CD14-positive monocyte (primary cell): ENCODE results near the gene SLC25A51. TPM values are rescaled to one million over a fixed set of nuclear protein-coding genes. Genes with fewer than 3 reads are reported as not detected.

Source experiments
- DNase-seq, 3 donors: peaks; one replicate each; pipeline ENCODE4 v3.0.0-alpha.2; 2011 to 2022
- H2AFZ ChIP-seq: 2 replicates; pipeline ENCODE4 v1.6.0; 2012; ENCODE audit warnings: mild to moderate bottlenecking, low read depth, low read length, inconsistent platforms; ENCODE audit not compliant: insufficient read depth, poor library complexity, severe bottlenecking
- H3K27ac ChIP-seq, 2 donors: 1 replicate in 1 of 2; 2 replicates in 1 of 2; pipeline ENCODE4 v1.5.1; 2012 to 2013; ENCODE audit warnings: low read length in 2 of 2, control low read depth in 1 of 2, inconsistent platforms in 1 of 2, low read depth in 1 of 2, mild to moderate bottlenecking in 1 of 2
- H3K27me3 ChIP-seq, 2 donors: one replicate each; pipeline versions ENCODE4 v1.6.0 to v1.6.1; 2011 to 2013; ENCODE audit warnings: low read length in 2 of 2; ENCODE audit not compliant: control insufficient read depth in 2 of 2, insufficient read depth in 2 of 2
- H3K36me3 ChIP-seq, 2 donors: replicated peaks in 1 of 2; 1 replicate in 1 of 2; 2 replicates in 1 of 2; pipeline versions ENCODE4 v1.5.1 to v1.6.1; 2012 to 2013; ENCODE audit warnings: low read length in 2 of 2, control low read depth in 1 of 2, inconsistent platforms in 1 of 2, mild to moderate bottlenecking in 1 of 2; ENCODE audit not compliant: insufficient read depth in 2 of 2, control insufficient read depth in 1 of 2
- H3K4me1 ChIP-seq, 2 donors: 1 replicate in 1 of 2; 2 replicates in 1 of 2; pipeline versions ENCODE4 v1.5.1 to v1.6.1; 2012 to 2013; ENCODE audit warnings: low read length in 2 of 2, control low read depth in 1 of 2, inconsistent platforms in 1 of 2, mild to moderate bottlenecking in 1 of 2, moderate library complexity in 1 of 2; ENCODE audit not compliant: insufficient read depth in 2 of 2, control insufficient read depth in 1 of 2
- H3K4me2 ChIP-seq: replicated peaks from 2 replicates; pipeline ENCODE3; 2012; ENCODE audit warnings: low read length, moderate library complexity, mild to moderate bottlenecking; ENCODE audit not compliant: poor library complexity, severe bottlenecking; ENCODE audit errors: extremely low read depth
- H3K4me3 ChIP-seq, 3 experiments: fragments of 200-600 bp in 1 of 3; sonication (generic) in 1 of 3; replicated peaks in 1 of 3; 1 replicate in 2 of 3; 2 replicates in 1 of 3; pipeline ENCODE4 v1.5.1; 2011 to 2013; ENCODE audit warnings: low read length in 3 of 3, mild to moderate bottlenecking in 3 of 3, control low read depth in 2 of 3, low read depth in 2 of 3, inconsistent platforms in 1 of 3, moderate library complexity in 1 of 3
- H3K79me2 ChIP-seq: 2 replicates; pipeline ENCODE4 v1.6.0; 2012; ENCODE audit warnings: mild to moderate bottlenecking, control low read depth, inconsistent platforms, low read length, moderate library complexity; ENCODE audit not compliant: insufficient read depth
- H3K9ac ChIP-seq: 2 replicates; pipeline ENCODE4 v1.6.0; 2017; ENCODE audit warnings: low read length, mild to moderate bottlenecking; ENCODE audit not compliant: insufficient read depth, poor library complexity, severe bottlenecking
- H3K9me3 ChIP-seq, 2 donors: replicated peaks in 1 of 2; 1 replicate in 1 of 2; 2 replicates in 1 of 2; pipeline versions ENCODE4 v1.5.1 to v1.6.1; 2012 to 2013; ENCODE audit warnings: low read length in 2 of 2, control low read depth in 1 of 2; ENCODE audit not compliant: control insufficient read depth in 1 of 2, insufficient read depth in 1 of 2
- H4K20me1 ChIP-seq: 2 replicates; pipeline ENCODE4 v1.6.0; 2012; ENCODE audit warnings: mild to moderate bottlenecking, low read length, control low read depth, moderate library complexity; ENCODE audit not compliant: insufficient read depth
- H3K27ac Mint-ChIP-seq, 7 donors: one replicate each; pipeline ENCODE4 v1.8.0; 2020; ENCODE audit warnings: mild to moderate bottlenecking in 7 of 7, mixed read lengths in 7 of 7, moderate library complexity in 6 of 7, inconsistent platforms in 2 of 7
- H3K27me3 Mint-ChIP-seq, 3 donors: one replicate each; pipeline ENCODE4 v1.8.0; 2021 to 2022; ENCODE audit warnings: low read depth in 3 of 3, mild to moderate bottlenecking in 3 of 3, mixed read lengths in 3 of 3, moderate library complexity in 3 of 3, inconsistent platforms in 1 of 3
- H3K36me3 Mint-ChIP-seq, 2 donors: one replicate each; pipeline ENCODE4 v1.8.0; 2020; ENCODE audit warnings: mixed read lengths in 2 of 2, inconsistent platforms in 1 of 2, mild to moderate bottlenecking in 1 of 2
- H3K4me1 Mint-ChIP-seq: one replicate; pipeline ENCODE4 v1.8.0; 2020; ENCODE audit warnings: mild to moderate bottlenecking, mixed read lengths
- H3K4me3 Mint-ChIP-seq, 2 donors: one replicate each; pipeline ENCODE4 v1.8.0; 2020; ENCODE audit warnings: mild to moderate bottlenecking in 2 of 2, mixed read lengths in 2 of 2, moderate library complexity in 1 of 2
- H3K9me3 Mint-ChIP-seq, 7 donors: one replicate each; pipeline ENCODE4 v1.8.0; 2020 to 2022; ENCODE audit warnings: mixed read lengths in 7 of 7, mild to moderate bottlenecking in 6 of 7, moderate library complexity in 6 of 7, inconsistent platforms in 2 of 7
- CTCF ChIP-seq: fragments of 200-600 bp; IDR thresholded peaks from one replicate; pipeline ENCODE4 v1.8.0; 2022; ENCODE audit warnings: antibody characterized with exemption, mild to moderate bottlenecking
- WGBS: methylation state at CpG from one replicate; pipeline ENCODE4 v1.1.5; 2013; ENCODE audit warnings: missing lambda C conversion rate; ENCODE audit not compliant: insufficient coverage; 5-methylcytosine and 5-hydroxymethylcytosine counted together
- intact Hi-C, 2 donors: fragments of 100-400 bp; cut with micrococcal nuclease; formaldehyde crosslinking; loops; one replicate each; pipeline versions ENCODE4 v1.15.0 to v1.15.1; 2023
- polyA plus RNA-seq, 3 donors: library from polyadenylated mRNA; depleted of rRNA in 1 of 3; unstranded in 2 of 3; stranded (reverse) in 1 of 3; fragments of 300-500 nt in 2 of 3; fragments of >200 nt in 1 of 3; fragmentation: Illumina TruSeq in 2 of 3; gene quantifications; 1 replicate in 2 of 3; 2 replicates in 1 of 3; pipeline ENCODE4 v1.2.3, GENCODE V29; 2012 to 2021

Gene SLC25A51
- polyA plus RNA-seq, 3 donors, result 5.9 to 12.4 (median 8.9) TPM

- H3K4me1 ChIP-seq, result peaks cover 14 to 32% of the 10 kb centered on the region in 2 donors
- H3K4me3 ChIP-seq, result no peak overlapping the region
- H3K9me3 Mint-ChIP-seq, result peaks cover 0 to 4% (median 0%) of the 10 kb centered on the region in 7 donors
- no peak for DNase-seq
- H3K9me3 ChIP-seq, result no peaks in the 10 kb centered on the region
- H3K4me3 Mint-ChIP-seq, result no peak overlapping the region
- no peak for TF ChIP-seq CTCF
- H3K27ac ChIP-seq, result no peak overlapping the region
- 82% methylated on average over 19 of the region's 20 CpGs for WGBS
- H3K27me3 Mint-ChIP-seq, result peaks cover 0 to 2% (median 0%) of the 10 kb centered on the region in 3 donors
- no peaks in the 10 kb centered on the region for H3K36me3 ChIP-seq
- no peaks in the 10 kb centered on the region for H3K36me3 Mint-ChIP-seq
- no peaks in the 10 kb centered on the region for H3K27me3 ChIP-seq
- H3K9ac ChIP-seq, result no peak overlapping the region
- H3K4me1 Mint-ChIP-seq, result peaks cover 24% of the 10 kb centered on the region
- intact Hi-C loops, result no loop called here
- H4K20me1 ChIP-seq, result no peaks in the 10 kb centered on the region
- H2AFZ ChIP-seq, result no peak overlapping the region
- H3K27ac Mint-ChIP-seq, result peak overlapping the region in 1 of 7 donors; percentile 71
- H3K4me2 ChIP-seq, result no peak overlapping the region
- no peaks in the 10 kb centered on the region for H3K79me2 ChIP-seq
Observed at GRCh38 chr9:37928552-37929430, 24.9 kb upstream of the SLC25A51 start.

- H3K4me2 ChIP-seq, result no peak overlapping the region
- Mint-ChIP-seq H3K4me1 (peaks cover 24% of the 10 kb centered on the region), H3K4me3 (no peak overlapping the region), H3K27me3 (peaks cover 0 to 2% (median 0%) of the 10 kb centered on the region in 3 donors), H3K27ac (no peak overlapping the region), H3K36me3 (no peaks in the 10 kb centered on the region), H3K9me3 (peaks cover 0 to 4% (median 0%) of the 10 kb centered on the region in 7 donors)
- H4K20me1 ChIP-seq, result no peaks in the 10 kb centered on the region
- DNase-seq, result no peak
- H3K27ac ChIP-seq, result no peak overlapping the region
- no peak overlapping the region for H3K9ac ChIP-seq
- H3K4me1 ChIP-seq, result peaks cover 14 to 32% of the 10 kb centered on the region in 2 donors
- H3K79me2 ChIP-seq, result no peaks in the 10 kb centered on the region
- no peak overlapping the region for H2AFZ ChIP-seq
- intact Hi-C loops, result no loop called here
- no peak overlapping the region for H3K4me3 ChIP-seq
- H3K27me3 ChIP-seq, result no peaks in the 10 kb centered on the region
- no peaks in the 10 kb centered on the region for H3K9me3 ChIP-seq
- 88% methylated on average over 6 of the region's 13 CpGs for WGBS
- no peak for TF ChIP-seq CTCF
- no peaks in the 10 kb centered on the region for H3K36me3 ChIP-seq
Observed at GRCh38 chr9:37927601-37928551, 23.9 kb upstream of the SLC25A51 start.
